DND-41 (cell line): ENCODE data around the gene PTGER1.

Source experiments
- ATAC-seq: fragments of 200-7000 bp; cut with Tn5 transposase; 3 replicates; pipeline ENCODE4 v1.9.1; 2021; ENCODE audit warnings: low read depth; ENCODE audit not compliant: insufficient read depth
- DNase-seq: peaks from one replicate; pipeline ENCODE4 v3.0.0-alpha.2; 2020
- H2AFZ ChIP-seq: 2 replicates; pipeline ENCODE4 v1.6.0; 2012; ENCODE audit warnings: low read depth, low read length
- H3K27ac ChIP-seq: 2 replicates; pipeline ENCODE4 v1.5.1; 2012; ENCODE audit warnings: low read length, inconsistent platforms
- H3K27me3 ChIP-seq: fragments of 200-600 bp; sonication (generic); 2 replicates; pipeline ENCODE4 v1.6.0; 2012; ENCODE audit warnings: low read length, mild to moderate bottlenecking, inconsistent platforms; ENCODE audit not compliant: insufficient read depth, poor library complexity
- H3K36me3 ChIP-seq: 2 replicates; pipeline ENCODE4 v1.5.1; 2012; ENCODE audit warnings: low read length, inconsistent platforms; ENCODE audit not compliant: insufficient read depth
- H3K4me1 ChIP-seq: 2 replicates; pipeline ENCODE4 v1.5.1; 2012; ENCODE audit warnings: mild to moderate bottlenecking, low read length; ENCODE audit not compliant: insufficient read depth
- H3K4me2 ChIP-seq: 2 replicates; pipeline ENCODE4 v1.6.0; 2012; ENCODE audit warnings: mild to moderate bottlenecking, moderate library complexity, low read length, inconsistent platforms; ENCODE audit not compliant: insufficient read depth
- H3K4me3 ChIP-seq, 2 experiments: fragments of 200-600 bp in 1 of 2; shearing (Covaris generic) in 1 of 2; 2 replicates each; pipeline ENCODE4 v1.5.1; 2012 to 2016; ENCODE audit warnings: inconsistent platforms in 2 of 2, low read length in 2 of 2, mild to moderate bottlenecking in 2 of 2, low read depth in 1 of 2, moderate library complexity in 1 of 2
- H3K79me2 ChIP-seq: 2 replicates; pipeline ENCODE4 v1.6.0; 2012; ENCODE audit warnings: low read length, inconsistent platforms; ENCODE audit not compliant: insufficient read depth
- H3K9ac ChIP-seq: 2 replicates; pipeline ENCODE4 v1.6.0; 2012; ENCODE audit warnings: low read depth, mild to moderate bottlenecking, inconsistent platforms, low read length, moderate library complexity
- H3K9me3 ChIP-seq: 2 replicates; pipeline ENCODE4 v1.5.1; 2012; ENCODE audit warnings: low read length, moderate library complexity, mild to moderate bottlenecking, inconsistent platforms; ENCODE audit not compliant: insufficient read depth, severe bottlenecking
- H4K20me1 ChIP-seq: 2 replicates; pipeline ENCODE4 v1.6.0; 2012; ENCODE audit warnings: low read length; ENCODE audit not compliant: insufficient read depth
- EZH2 ChIP-seq: IDR thresholded peaks from 3 replicates; pipeline ENCODE4 v1.6.1; 2012; ENCODE audit warnings: borderline replicate concordance, low read depth, mild to moderate bottlenecking, moderate library complexity, low read length, inconsistent platforms; ENCODE audit not compliant: severe bottlenecking
- TF ChIP-seq, protein P1 (sequence below): IDR thresholded peaks from 2 replicates; pipeline ENCODE4 v1.5.1; 2012; ENCODE audit warnings: borderline replicate concordance, low read length, moderate library complexity, mild to moderate bottlenecking; ENCODE audit not compliant: poor library complexity, severe bottlenecking; ENCODE audit errors: extremely low read depth

PTGER1 gene

DNA sequence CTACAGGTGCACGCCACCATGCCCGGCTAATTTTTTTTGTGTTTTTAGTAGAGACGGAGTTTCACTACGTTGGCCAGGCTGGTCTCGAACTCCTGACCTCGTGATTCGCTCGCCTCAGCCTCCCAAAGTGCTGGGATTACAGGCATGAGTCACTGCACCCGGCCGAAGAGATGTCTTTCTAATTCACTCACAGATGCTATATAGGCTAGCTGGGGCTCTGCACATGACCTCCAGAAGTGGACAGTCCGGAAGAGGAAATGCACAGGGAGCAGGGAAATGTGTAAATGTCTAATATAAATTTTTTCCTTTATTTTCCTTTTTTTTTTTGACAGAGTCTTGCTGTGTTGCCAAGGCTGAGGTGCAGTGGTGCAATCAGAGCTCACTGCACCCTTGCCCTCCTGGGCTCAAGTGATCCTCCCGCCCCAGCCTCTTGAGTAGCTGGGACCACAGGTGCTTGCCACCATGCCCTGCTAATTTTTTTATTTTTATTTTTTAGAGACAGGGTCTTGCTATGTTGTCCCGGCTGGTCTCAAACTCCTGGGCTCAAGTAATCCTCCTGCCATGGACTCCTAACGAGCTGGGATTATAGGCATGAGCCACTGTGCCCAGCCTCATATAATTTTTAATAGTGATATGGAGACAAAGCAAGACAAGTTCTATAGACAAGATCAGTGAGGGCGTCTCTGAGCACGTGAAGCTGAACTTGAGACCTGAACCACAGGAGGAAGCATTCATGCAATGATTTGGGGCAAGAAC lies 12.4 kb upstream of the PTGER1 start:
- Histone ChIP-seq H3K36me3 (peaks cover 24% of the 10 kb centered on the region), H2AFZ (no peak overlapping the region), H3K9ac (no peak overlapping the region), H3K4me2 (no peak overlapping the region), H3K27ac (no peak overlapping the region), H3K4me1 (no peaks in the 10 kb centered on the region), H4K20me1 (peaks cover 2% of the 10 kb centered on the region; the same call in 1 of the 2 replicates), H3K27me3 (no peaks in the 10 kb centered on the region), H3K79me2 (0 out of 2 replicates have a peak, but pooled peaks cover under 1% of the 10 kb centered on the region), H3K4me3 (no peak overlapping the region), H3K9me3 (no peaks in the 10 kb centered on the region)
- no peak for ATAC-seq
- DNase-seq: no peak
- TF ChIP-seq, protein P1, sequence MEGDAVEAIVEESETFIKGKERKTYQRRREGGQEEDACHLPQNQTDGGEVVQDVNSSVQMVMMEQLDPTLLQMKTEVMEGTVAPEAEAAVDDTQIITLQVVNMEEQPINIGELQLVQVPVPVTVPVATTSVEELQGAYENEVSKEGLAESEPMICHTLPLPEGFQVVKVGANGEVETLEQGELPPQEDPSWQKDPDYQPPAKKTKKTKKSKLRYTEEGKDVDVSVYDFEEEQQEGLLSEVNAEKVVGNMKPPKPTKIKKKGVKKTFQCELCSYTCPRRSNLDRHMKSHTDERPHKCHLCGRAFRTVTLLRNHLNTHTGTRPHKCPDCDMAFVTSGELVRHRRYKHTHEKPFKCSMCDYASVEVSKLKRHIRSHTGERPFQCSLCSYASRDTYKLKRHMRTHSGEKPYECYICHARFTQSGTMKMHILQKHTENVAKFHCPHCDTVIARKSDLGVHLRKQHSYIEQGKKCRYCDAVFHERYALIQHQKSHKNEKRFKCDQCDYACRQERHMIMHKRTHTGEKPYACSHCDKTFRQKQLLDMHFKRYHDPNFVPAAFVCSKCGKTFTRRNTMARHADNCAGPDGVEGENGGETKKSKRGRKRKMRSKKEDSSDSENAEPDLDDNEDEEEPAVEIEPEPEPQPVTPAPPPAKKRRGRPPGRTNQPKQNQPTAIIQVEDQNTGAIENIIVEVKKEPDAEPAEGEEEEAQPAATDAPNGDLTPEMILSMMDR: no peak
- no peak for TF ChIP-seq EZH2

- no peak overlapping the region for H3K9ac ChIP-seq
- no peak overlapping the region for H3K4me3 ChIP-seq
- no peak for ATAC-seq
- no peak for DNase-seq
- no peaks in the 10 kb centered on the region for H3K4me1 ChIP-seq
- no peaks in the 10 kb centered on the region for H3K79me2 ChIP-seq
- no peak overlapping the region for H3K27ac ChIP-seq
- TF ChIP-seq, protein P1: no peak
- TF ChIP-seq EZH2: no peak
- H3K27me3 ChIP-seq: no peaks in the 10 kb centered on the region
- H4K20me1 ChIP-seq: peaks cover 8% of the 10 kb centered on the region; the same call in 1 of the 2 replicates
- H3K9me3 ChIP-seq: no peaks in the 10 kb centered on the region
- H3K4me2 ChIP-seq: no peak overlapping the region
- no peak overlapping the region for H2AFZ ChIP-seq
- H3K36me3 ChIP-seq: peaks cover 42% of the 10 kb centered on the region
Measured at GRCh38 chr19:14482172-14482941, 7.2 kb upstream of the PTGER1 start.

- ATAC-seq (0 out of 3 replicates have a peak, but pooled peaks have one; percentile 3), DNase-seq (no peak)
- no peak overlapping the region for H3K27ac ChIP-seq
- H3K36me3 ChIP-seq: peaks cover 36% of the 10 kb centered on the region
- no peak overlapping the region for H3K4me3 ChIP-seq
- H3K4me2 ChIP-seq: no peak overlapping the region
- no peak overlapping the region for H3K9ac ChIP-seq
- no peak overlapping the region for H2AFZ ChIP-seq
- no peaks in the 10 kb centered on the region for H3K9me3 ChIP-seq
- H3K27me3 ChIP-seq: no peaks in the 10 kb centered on the region
- peaks cover 8% of the 10 kb centered on the region; the same call in 1 of the 2 replicates for H4K20me1 ChIP-seq
- no peaks in the 10 kb centered on the region for H3K79me2 ChIP-seq
- no peaks in the 10 kb centered on the region for H3K4me1 ChIP-seq
- no peak for TF ChIP-seq EZH2
- TF ChIP-seq, protein P1: no peak
Measured at GRCh38 chr19:14480700-14481079, 5.5 kb upstream of the PTGER1 start.
